Adrenal gland (tissue), 12 donors: ENCODE results near the gene SELENOK. TPM values are rescaled to one million over a fixed set of nuclear protein-coding genes. Genes with fewer than 3 reads are reported as not detected.
A peak's percentile ranks its signal among the peaks of the same experiment; 100 is the strongest.

ENCODE experiments used
- DNase-seq, 7 donors: peaks; one replicate each; pipeline ENCODE4 v3.0.0-alpha.2; 2019 to 2020
- H3K27ac ChIP-seq, 5 donors: fragments of 200-600 bp; sonication (generic) in 4 of 5; 1 replicate in 3 of 5; 2 replicates in 2 of 5; pipeline versions ENCODE4 v1.5.1 to v1.8.0; 2016 to 2020; ENCODE audit warnings: mild to moderate bottlenecking in 1 of 5
- H3K27me3 ChIP-seq: fragments of 200-600 bp; 2 replicates; pipeline ENCODE4 v1.8.0; 2021
- H3K36me3 ChIP-seq, 2 donors: fragments of 200-600 bp; replicated peaks in 1 of 2; 1 replicate in 1 of 2; 2 replicates in 1 of 2; pipeline versions ENCODE4 v1.5.1 to v1.8.0; 2018 to 2022
- H3K4me1 ChIP-seq, 2 donors: fragments of 200-600 bp; replicated peaks in 1 of 2; 1 replicate in 1 of 2; 2 replicates in 1 of 2; pipeline versions ENCODE4 v1.5.1 to v1.8.0; 2018 to 2021
- H3K4me3 ChIP-seq, 4 donors: fragments of 200-600 bp; sonication (generic) in 3 of 4; one replicate each; pipeline ENCODE4 v1.5.1; 2016 to 2018
- H3K9me3 ChIP-seq, 3 donors: fragments of 200-600 bp; sonication (generic) in 1 of 3; replicated peaks in 1 of 3; 1 replicate in 2 of 3; 2 replicates in 1 of 3; pipeline versions ENCODE4 v1.5.1 to v1.8.0; 2016 to 2021
- POLR2A ChIP-seq, 2 donors: fragments of 450-650 bp; IDR thresholded peaks; one replicate each; pipeline ENCODE4 v1.6.1; 2017; ENCODE audit warnings: antibody characterized with exemption in 2 of 2, mild to moderate bottlenecking in 2 of 2, moderate library complexity in 1 of 2
- WGBS, 4 donors: extraction: QIAGEN DNeasy Blood & Tissue Kit in 2 of 4; methylation state at CpG; one replicate each; pipeline versions ENCODE4 v1.1.5 to v1.1.7; 2013 to 2017; 5-methylcytosine and 5-hydroxymethylcytosine counted together
- intact Hi-C, 2 donors: fragments of 100-400 bp; cut with DNase I; formaldehyde crosslinking; loops; one replicate each; pipeline versions ENCODE4 v1.14.1 to v1.15.0; 2022 to 2023
- polyA plus RNA-seq, 3 donors: library from polyadenylated mRNA; stranded (reverse); fragments of 200-250 nt in 2 of 3; fragments of 350-450 nt in 1 of 3; fragmentation: Illumina TruSeq in 1 of 3; extraction: RNeasy Lipid Tissue Mini Kit (QIAGEN cat#74804) in 1 of 3; gene quantifications; one replicate each; pipeline ENCODE4 v1.2.3, GENCODE V29; 2013 to 2014
- total RNA-seq, 9 donors: library from RNA; depleted of rRNA in 4 of 9; stranded (reverse); fragments of >200 nt in 4 of 9; fragments of 120-200 nt in 1 of 9; fragmentation: NEBNext Ultra II Directional in 1 of 9; extraction: Animal tissue kit (Norgen Biotek cat#: 25700) in 1 of 9; gene quantifications; one replicate each; pipeline versions ENCODE4 v1.1.0 to v1.2.4, GENCODE V29; 2013 to 2023
- TF ChIP-seq, protein P1 (sequence below), 6 experiments: fragments of 450-650 bp in 4 of 6; fragments of 200-600 bp in 2 of 6; sonication (generic) in 1 of 6; IDR thresholded peaks; 1 replicate in 5 of 6; 2 replicates in 1 of 6; pipeline versions ENCODE4 v1.5.1 to v1.8.0; 2016 to 2021; ENCODE audit warnings: antibody characterized with exemption in 6 of 6, mild to moderate bottlenecking in 2 of 6, moderate library complexity in 1 of 6
- donor health status: healthy with polysubstance abuse.
- donor health status: Bipolar disorder and iron deficiency.
- donor health status: DM: yes; HTN: yes; CAD: no.
- donor health status: DM: no; HTN: no; CAD: no.
- donor health status: DM: no; HTN: no; CAD: no.
- donor health status: DM: yes; HTN: yes; CAD: no.

The SELENOK gene
- total and polyA plus RNA-seq, 12 donors, result 36.2 to 203 (median 67.3) TPM

DNA sequence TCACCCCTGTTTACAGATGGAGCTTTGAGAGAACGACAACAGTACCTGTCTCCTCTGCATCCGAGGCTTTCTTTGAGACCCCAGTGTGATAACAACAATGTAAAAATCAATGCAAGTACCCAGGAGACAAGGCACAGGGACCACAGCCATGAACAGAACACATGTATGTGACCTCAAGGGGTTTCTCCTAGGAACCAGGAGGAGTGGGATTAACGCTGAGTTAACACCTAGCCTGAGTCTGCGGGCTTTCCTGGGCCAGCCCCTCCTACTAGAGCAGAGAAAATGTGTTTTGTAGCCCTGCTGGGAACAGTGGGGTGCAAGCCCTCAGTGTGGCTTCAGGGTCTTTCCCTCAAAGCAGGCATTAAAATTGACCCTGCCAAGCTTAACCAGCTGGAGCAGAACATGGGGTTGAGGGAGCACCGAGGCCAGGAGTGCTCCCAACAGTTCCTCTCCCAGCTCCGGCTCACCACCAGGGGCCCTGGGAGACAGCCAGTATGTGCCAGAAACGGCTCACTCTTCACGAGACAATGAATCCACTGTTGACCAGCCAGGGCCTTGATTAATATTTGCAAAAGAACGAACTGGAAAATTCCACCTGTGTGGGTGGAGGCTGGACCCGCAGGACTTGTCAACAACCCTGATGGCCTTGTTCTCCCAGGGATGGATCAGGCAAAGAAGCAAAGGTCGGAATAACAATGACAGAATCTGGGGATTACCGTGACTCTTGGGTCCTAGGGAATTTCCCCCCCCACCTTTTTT is 49.0 kb downstream of the SELENOK start:
- H3K4me1 ChIP-seq, result peaks cover 7 to 13% of the 10 kb centered on the region in 2 donors
- H3K27me3 ChIP-seq, result no peaks in the 10 kb centered on the region
- WGBS, 4 donors, result 42 to 62% (median 49%) methylated on average over 8 to 12 of the region's 12 CpGs
- intact Hi-C loops, result no loop called here
- no peaks in the 10 kb centered on the region for H3K36me3 ChIP-seq
- TF ChIP-seq, protein P1, sequence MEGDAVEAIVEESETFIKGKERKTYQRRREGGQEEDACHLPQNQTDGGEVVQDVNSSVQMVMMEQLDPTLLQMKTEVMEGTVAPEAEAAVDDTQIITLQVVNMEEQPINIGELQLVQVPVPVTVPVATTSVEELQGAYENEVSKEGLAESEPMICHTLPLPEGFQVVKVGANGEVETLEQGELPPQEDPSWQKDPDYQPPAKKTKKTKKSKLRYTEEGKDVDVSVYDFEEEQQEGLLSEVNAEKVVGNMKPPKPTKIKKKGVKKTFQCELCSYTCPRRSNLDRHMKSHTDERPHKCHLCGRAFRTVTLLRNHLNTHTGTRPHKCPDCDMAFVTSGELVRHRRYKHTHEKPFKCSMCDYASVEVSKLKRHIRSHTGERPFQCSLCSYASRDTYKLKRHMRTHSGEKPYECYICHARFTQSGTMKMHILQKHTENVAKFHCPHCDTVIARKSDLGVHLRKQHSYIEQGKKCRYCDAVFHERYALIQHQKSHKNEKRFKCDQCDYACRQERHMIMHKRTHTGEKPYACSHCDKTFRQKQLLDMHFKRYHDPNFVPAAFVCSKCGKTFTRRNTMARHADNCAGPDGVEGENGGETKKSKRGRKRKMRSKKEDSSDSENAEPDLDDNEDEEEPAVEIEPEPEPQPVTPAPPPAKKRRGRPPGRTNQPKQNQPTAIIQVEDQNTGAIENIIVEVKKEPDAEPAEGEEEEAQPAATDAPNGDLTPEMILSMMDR (IDR thresholded peaks at IDR 0.05), result peak in 4 of 6 experiments; percentile 18 to 52 (median 36)
- TF ChIP-seq POLR2A (IDR thresholded peaks at IDR 0.05), result no peak
- peak; percentile 46 to 85 (median 80) for DNase-seq
- peak overlapping the region in 4 of 5 donors; percentile 20 to 78 (median 58) for H3K27ac ChIP-seq
- no peak overlapping the region for H3K4me3 ChIP-seq
- H3K9me3 ChIP-seq, result no peaks in the 10 kb centered on the region

GRCh38 chr3:53841296-53841695 is 50.4 kb downstream of the SELENOK start:
- Histone ChIP-seq H3K36me3 (no peaks in the 10 kb centered on the region), H3K27me3 (no peaks in the 10 kb centered on the region), H3K4me1 (peaks cover 2 to 8% of the 10 kb centered on the region in 2 donors), H3K27ac (no peak overlapping the region), H3K4me3 (no peak overlapping the region), H3K9me3 (no peaks in the 10 kb centered on the region)
- peak in 1 of 7 donors; percentile 48 for DNase-seq
- intact Hi-C loops, result no loop called here
- 88 to 96% (median 95%) methylated on average over 5 of the region's 5 CpGs for WGBS, 4 donors
- TF ChIP-seq, protein P1 (IDR thresholded peaks at IDR 0.05), result no peak
- TF ChIP-seq POLR2A (IDR thresholded peaks at IDR 0.05), result no peak

DNA sequence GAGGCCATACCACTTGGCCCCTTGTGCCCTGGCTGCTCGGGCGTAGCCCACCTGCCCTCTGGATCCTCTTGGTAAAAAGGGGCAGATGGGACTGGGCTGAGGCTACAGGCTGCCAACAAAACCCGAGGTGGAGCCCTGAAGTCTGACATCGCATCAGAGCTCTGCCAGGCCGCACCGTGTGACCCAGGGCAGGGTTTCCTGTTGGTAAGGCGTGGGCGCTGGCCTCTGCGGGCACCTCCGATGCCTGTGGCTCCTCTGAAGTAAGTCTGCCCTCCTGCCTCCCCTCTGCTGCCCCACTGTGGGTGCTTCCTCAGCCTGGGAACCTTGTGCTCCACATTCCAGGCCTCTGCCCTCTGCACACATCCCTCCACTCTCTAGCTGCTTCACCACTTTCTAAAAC is 54.3 kb downstream of the SELENOK start:
- Histone ChIP-seq H3K36me3 (no peaks in the 10 kb centered on the region), H3K9me3 (no peaks in the 10 kb centered on the region), H3K27ac (no peak overlapping the region), H3K27me3 (no peaks in the 10 kb centered on the region), H3K4me1 (no peaks in the 10 kb centered on the region), H3K4me3 (no peak overlapping the region)
- TF ChIP-seq, protein P1 (IDR thresholded peaks at IDR 0.05), result no peak
- TF ChIP-seq POLR2A (IDR thresholded peaks at IDR 0.05), result no peak
- intact Hi-C loops, result no loop called here
- DNase-seq, result peak in 1 of 7 donors; percentile 36
- WGBS, 4 donors, result 86 to 90% (median 89%) methylated on average over 5 to 10 of the region's 10 CpGs

GRCh38 chr3:53836084-53836872 is 55.4 kb downstream of the SELENOK start:
- Histone ChIP-seq H3K4me1 (no peaks in the 10 kb centered on the region), H3K27me3 (no peaks in the 10 kb centered on the region), H3K9me3 (no peaks in the 10 kb centered on the region), H3K27ac (no peak overlapping the region), H3K36me3 (no peaks in the 10 kb centered on the region), H3K4me3 (no peak overlapping the region)
- intact Hi-C loops, result no loop called here
- 88 to 97% (median 96%) methylated on average over 9 of the region's 9 CpGs for WGBS, 4 donors
- no peak for TF ChIP-seq POLR2A (IDR thresholded peaks at IDR 0.05)
- TF ChIP-seq, protein P1 (IDR thresholded peaks at IDR 0.05), result no peak
- DNase-seq, result peak in 1 of 7 donors; percentile 40
